NB4 (cell line): Measurements from ENCODE around the gene EXOC6B.

Experiments used
- DNase-seq: peaks from one replicate; pipeline ENCODE4 v3.0.0; 2010; ENCODE audit warnings: low read depth
- H3K4me3 ChIP-seq: one replicate; pipeline ENCODE4 v1.5.1; 2011; ENCODE audit warnings: mild to moderate bottlenecking, low read depth, low read length, moderate library complexity
- MAX ChIP-seq: IDR thresholded peaks from 2 replicates; pipeline ENCODE4 v1.6.1; 2011; ENCODE audit warnings: low read depth, low read length
- MYC ChIP-seq: IDR thresholded peaks from 2 replicates; pipeline ENCODE4 v1.6.1; 2011; ENCODE audit warnings: low read depth, low read length
- POLR2A ChIP-seq: IDR thresholded peaks from 2 replicates; pipeline ENCODE4 v1.6.1; 2011; ENCODE audit warnings: mild to moderate bottlenecking; ENCODE audit not compliant: insufficient read length; ENCODE audit errors: extremely low read depth
- TF ChIP-seq, protein P1 (sequence below): IDR thresholded peaks from one replicate; pipeline ENCODE4 v1.5.1; 2012; ENCODE audit warnings: low read depth, low read length

Gene EXOC6B

GRCh38 chr2:72689579-72690195 is 136.1 kb downstream of the EXOC6B start:
- DNase-seq: no peak

DNA sequence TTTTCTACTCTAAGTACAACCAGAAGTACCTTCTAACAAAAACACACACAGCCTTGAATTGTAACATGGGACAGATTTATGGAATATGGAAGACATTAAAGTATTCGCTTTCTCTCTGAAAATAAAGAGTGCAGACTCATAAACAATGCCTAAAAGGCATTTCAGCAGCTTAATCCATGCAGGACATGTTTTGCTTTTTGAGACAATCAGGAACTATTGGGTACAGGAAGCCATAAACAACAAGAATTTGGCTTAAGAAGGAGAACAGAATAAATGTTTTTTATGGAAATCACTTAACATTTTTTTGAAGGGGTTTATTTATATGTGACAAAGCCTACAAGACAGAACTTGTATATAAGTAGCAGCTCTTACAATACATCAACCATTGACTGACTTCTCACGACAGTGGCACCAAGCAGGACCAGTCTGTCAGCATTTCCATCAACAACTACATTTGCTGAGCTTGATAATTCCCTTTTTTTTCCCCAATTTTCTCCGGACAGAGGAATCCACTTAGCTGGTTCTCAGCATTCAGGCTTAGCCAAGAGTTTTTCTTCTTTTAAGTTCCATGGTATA is 140.1 kb downstream of the EXOC6B start:
- DNase-seq: no peak
- H3K4me3 ChIP-seq: no peak overlapping the region
- no peak for TF ChIP-seq MAX
- TF ChIP-seq MYC: no peak
- no peak for TF ChIP-seq POLR2A
- TF ChIP-seq, protein P1, sequence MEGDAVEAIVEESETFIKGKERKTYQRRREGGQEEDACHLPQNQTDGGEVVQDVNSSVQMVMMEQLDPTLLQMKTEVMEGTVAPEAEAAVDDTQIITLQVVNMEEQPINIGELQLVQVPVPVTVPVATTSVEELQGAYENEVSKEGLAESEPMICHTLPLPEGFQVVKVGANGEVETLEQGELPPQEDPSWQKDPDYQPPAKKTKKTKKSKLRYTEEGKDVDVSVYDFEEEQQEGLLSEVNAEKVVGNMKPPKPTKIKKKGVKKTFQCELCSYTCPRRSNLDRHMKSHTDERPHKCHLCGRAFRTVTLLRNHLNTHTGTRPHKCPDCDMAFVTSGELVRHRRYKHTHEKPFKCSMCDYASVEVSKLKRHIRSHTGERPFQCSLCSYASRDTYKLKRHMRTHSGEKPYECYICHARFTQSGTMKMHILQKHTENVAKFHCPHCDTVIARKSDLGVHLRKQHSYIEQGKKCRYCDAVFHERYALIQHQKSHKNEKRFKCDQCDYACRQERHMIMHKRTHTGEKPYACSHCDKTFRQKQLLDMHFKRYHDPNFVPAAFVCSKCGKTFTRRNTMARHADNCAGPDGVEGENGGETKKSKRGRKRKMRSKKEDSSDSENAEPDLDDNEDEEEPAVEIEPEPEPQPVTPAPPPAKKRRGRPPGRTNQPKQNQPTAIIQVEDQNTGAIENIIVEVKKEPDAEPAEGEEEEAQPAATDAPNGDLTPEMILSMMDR: no peak

More at GRCh38 chr2:72689579-72690195, 136.1 kb downstream of the EXOC6B start:
- H3K4me3 ChIP-seq: no peak overlapping the region
- TF ChIP-seq MYC: no peak
- TF ChIP-seq MAX: no peak
- TF ChIP-seq, protein P1: no peak
- TF ChIP-seq POLR2A: no peak

DNA sequence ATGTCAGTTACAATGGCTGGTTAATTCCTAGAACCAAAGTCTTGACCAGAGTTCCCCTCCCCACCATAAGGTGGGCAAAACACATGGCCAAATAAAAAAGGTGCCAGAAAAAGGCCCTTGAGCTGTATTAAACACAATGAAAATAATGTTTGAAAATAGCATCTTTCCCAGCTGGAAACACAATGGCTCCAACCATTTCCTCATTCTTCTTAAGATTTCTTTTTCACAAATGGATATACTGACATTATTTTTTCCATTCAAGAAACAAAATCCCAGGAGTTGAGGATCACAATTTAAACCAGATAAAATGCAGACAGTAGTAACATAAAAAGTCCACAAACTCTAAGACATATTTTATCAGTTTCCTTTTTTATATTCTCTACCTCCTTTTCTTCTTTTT is 143.8 kb downstream of the EXOC6B start:
- H3K4me3 ChIP-seq: no peak overlapping the region
- DNase-seq: no peak
- TF ChIP-seq MYC (no peak), POLR2A (no peak), MAX (no peak)
- TF ChIP-seq, protein P1: no peak

DNA sequence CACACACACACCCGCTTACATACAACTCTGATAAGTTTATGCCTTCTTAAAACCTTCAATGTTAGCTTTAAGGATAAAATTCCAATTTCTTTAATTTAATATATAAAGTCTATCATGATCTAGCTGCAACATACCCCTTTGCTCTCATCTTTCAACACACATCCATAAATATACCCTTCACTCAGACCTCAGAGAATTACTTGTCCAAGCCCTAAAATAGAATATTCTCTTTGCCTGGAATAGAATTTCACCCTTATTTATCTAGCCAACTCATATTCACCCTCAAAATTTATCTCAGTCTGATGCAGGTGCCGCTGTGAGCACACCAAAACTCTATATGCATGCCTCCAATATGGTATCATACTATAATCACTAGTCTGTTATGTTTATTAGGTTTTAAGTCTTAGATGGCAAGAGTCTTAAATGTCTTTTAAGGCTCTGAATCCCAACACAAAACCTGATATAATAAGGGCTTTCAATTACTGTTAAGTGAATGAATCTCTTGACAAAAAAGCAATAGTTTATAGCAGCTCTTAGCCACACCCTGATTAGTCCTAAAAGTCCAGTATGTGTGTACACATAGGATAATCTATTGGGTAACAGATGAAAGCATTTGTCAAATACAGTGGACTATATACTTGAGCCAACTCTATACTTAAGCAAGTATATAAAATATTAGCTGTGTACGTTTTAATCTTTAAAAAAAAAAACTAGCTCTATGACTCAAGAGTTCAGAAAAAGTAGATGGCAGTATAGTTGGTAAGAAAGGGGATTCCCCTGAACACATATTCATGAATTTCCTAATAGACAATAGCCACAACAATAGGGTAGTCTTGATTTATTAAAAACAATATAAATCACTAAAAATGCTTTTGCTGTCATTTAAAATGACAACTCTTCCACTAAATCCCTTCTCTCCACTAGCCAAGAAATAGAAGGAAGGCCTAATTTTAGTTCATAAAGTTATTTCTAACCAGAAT is 144.5 kb downstream of the EXOC6B start:
- no peak for DNase-seq
- TF ChIP-seq MAX (no peak), POLR2A (no peak), MYC (no peak)
- TF ChIP-seq, protein P1: no peak
- H3K4me3 ChIP-seq: no peak overlapping the region

DNA sequence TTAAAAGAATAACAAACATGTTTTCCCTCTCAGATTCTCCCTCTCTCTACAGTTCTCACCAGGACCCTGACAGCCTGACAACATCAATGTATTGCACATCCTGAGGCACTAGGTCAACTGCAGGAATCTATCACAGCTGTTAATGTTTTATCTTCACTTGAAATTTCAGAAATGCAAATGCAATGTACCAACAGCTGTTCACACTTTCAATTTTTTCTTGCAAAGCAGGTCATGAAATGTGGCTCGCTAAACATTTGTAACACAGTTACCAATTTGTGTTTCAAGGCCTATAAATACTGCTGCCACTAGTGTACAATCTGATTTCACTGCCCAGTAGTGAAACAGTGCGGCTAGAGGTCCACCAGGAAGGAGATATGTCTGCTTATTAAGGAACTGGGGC is 147.8 kb downstream of the EXOC6B start:
- TF ChIP-seq MAX (no peak), POLR2A (no peak), MYC (no peak)
- TF ChIP-seq, protein P1: no peak
- DNase-seq: no peak
- H3K4me3 ChIP-seq: no peak overlapping the region
